K562 (cell line): ENCODE results near the gene ZCCHC14. TPM values are rescaled to one million over a fixed set of nuclear protein-coding genes. Genes with fewer than 3 reads are reported as not detected.

Experiments
- ARHGAP35 ChIP-seq: fragments of 450-650 bp; IDR thresholded peaks from 2 replicates; pipeline ENCODE4 v1.6.1; 2018; ENCODE audit not compliant: partially characterized antibody
- ATF1 ChIP-seq, 2 experiments: fragments of 450-650 bp in 1 of 2; IDR thresholded peaks; 2 replicates each; pipeline ENCODE4 v1.6.1; 2016; ENCODE audit warnings: missing compliant biosample characterization in 1 of 2, missing genetic modification characterization in 1 of 2
- BACH1 ChIP-seq: fragments of 200-800 bp; sonication (Bioruptor generic); IDR thresholded peaks from 2 replicates; pipeline ENCODE4 v1.6.1; 2016; ENCODE audit warnings: missing genetic modification characterization, missing compliant biosample characterization
- BCOR ChIP-seq: fragments of 450-650 bp; IDR thresholded peaks from 2 replicates; pipeline ENCODE4 v1.6.1; 2016
- EP300 ChIP-seq: IDR thresholded peaks from 2 replicates; pipeline ENCODE4 v1.6.1; 2012; ENCODE audit warnings: low read length, improper control_type of control experiment
- HMG20B ChIP-seq: fragments of 250-450 bp; sonication (Bioruptor Pico); IDR thresholded peaks from 2 replicates; pipeline ENCODE4 v1.5.0; 2021; ENCODE audit warnings: mild to moderate bottlenecking
- HMGN3 ChIP-seq: IDR thresholded peaks from 2 replicates; pipeline ENCODE4 v1.6.1; 2011; ENCODE audit warnings: borderline replicate concordance, low read depth, mild to moderate bottlenecking, mixed read lengths, low read length; ENCODE audit not compliant: insufficient read length; ENCODE audit errors: extremely low read depth
- MEIS2 ChIP-seq: fragments of 450-650 bp; IDR thresholded peaks from 2 replicates; pipeline ENCODE4 v1.6.1; 2014; ENCODE audit warnings: mild to moderate bottlenecking; ENCODE audit not compliant: partially characterized antibody
- NELFE ChIP-seq: IDR thresholded peaks from 2 replicates; pipeline ENCODE4 v1.6.1; 2011; ENCODE audit warnings: mild to moderate bottlenecking; ENCODE audit not compliant: insufficient read depth, insufficient read length
- PHF8 ChIP-seq: fragments of 200-600 bp; sonication (generic); IDR thresholded peaks from 2 replicates; pipeline ENCODE4 v1.6.1; 2012; ENCODE audit warnings: mixed run types, mild to moderate bottlenecking, inconsistent platforms, low read length, moderate library complexity, borderline replicate concordance
- RBM25 ChIP-seq: fragments of 200-400 bp; formaldehyde crosslinking; IDR thresholded peaks from 2 replicates; pipeline ENCODE4 v1.6.1; 2018; ENCODE audit warnings: low read length, low read depth, moderate library complexity; ENCODE audit not compliant: severe bottlenecking
- SIN3B ChIP-seq: fragments of 450-650 bp; IDR thresholded peaks from 2 replicates; pipeline ENCODE4 v1.6.1; 2017; ENCODE audit warnings: low read depth, mild to moderate bottlenecking, moderate library complexity
- SMAD1 ChIP-seq: fragments of 150-350 bp; IDR thresholded peaks from 2 replicates; pipeline ENCODE4 v1.6.1; 2014; ENCODE audit warnings: low read length, low read depth; ENCODE audit not compliant: partially characterized antibody
- SMARCA5 ChIP-seq: fragments of 450-650 bp; IDR thresholded peaks from 2 replicates; pipeline ENCODE4 v1.6.1; 2016
- SNIP1 ChIP-seq: fragments of 450-650 bp; IDR thresholded peaks from 2 replicates; pipeline ENCODE4 v1.7.1; 2017; ENCODE audit warnings: low read depth, mild to moderate bottlenecking
- TCFL5 ChIP-seq: fragments of 250-450 bp; sonication (Bioruptor Pico); conservative IDR thresholded peaks from 2 replicates; pipeline ENCODE4 v1.6.1; 2021; ENCODE audit warnings: mild to moderate bottlenecking, moderate library complexity, matching md5 sums
- XRCC3 ChIP-seq: fragments of 450-650 bp; IDR thresholded peaks from 2 replicates; pipeline ENCODE4 v1.6.1; 2017; ENCODE audit warnings: mild to moderate bottlenecking, moderate library complexity
- ZFP36 ChIP-seq: fragments of 150-350 bp; IDR thresholded peaks from 2 replicates; pipeline ENCODE4 v1.6.1; 2018; ENCODE audit warnings: low read length, low read depth; ENCODE audit not compliant: partially characterized antibody
- ZNF124 ChIP-seq: sonication (generic); formaldehyde crosslinking; IDR thresholded peaks from 2 replicates; pipeline ENCODE4 v1.8.1; 2022; ENCODE audit warnings: missing genetic modification reagents
- polyA plus RNA-seq, 8 experiments: library from polyadenylated mRNA; depleted of rRNA in 4 of 8; stranded (reverse) in 5 of 8; unstranded in 3 of 8; fragments of >200 nt; fragmentation: Nextera tagmentation in 2 of 8; fragmentation: Illumina TruSeq in 1 of 8; extraction: Ambion mirVana in 2 of 8; extraction: Trizol in 1 of 8; gene quantifications; 2 replicates each; pipeline versions ENCODE4 v1.2.1 to v1.2.3, GENCODE V29; 2011 to 2014; ENCODE audit warnings: inconsistent platforms in 1 of 8, missing spikeins in 1 of 8
- total RNA-seq, 7 experiments: library from RNA; depleted of rRNA in 6 of 7; stranded (reverse); fragments of >200 nt in 6 of 7; fragmentation: Illumina TruSeq in 2 of 7; extraction: Trizol in 2 of 7; gene quantifications; 2 replicates each; pipeline versions ENCODE4 v1.2.1 to v1.2.3, GENCODE V29; 2011 to 2021; ENCODE audit warnings: low replicate concordance in 1 of 7
- TF ChIP-seq, protein P1 (sequence below): conservative IDR thresholded peaks from 2 replicates; pipeline ENCODE4 v1.6.1; 2011; ENCODE audit warnings: low read depth, mild to moderate bottlenecking, low read length; ENCODE audit not compliant: control insufficient read depth
- TF ChIP-seq, protein P2 (sequence below): fragments of 250-450 bp; sonication (Bioruptor Pico); IDR thresholded peaks from 2 replicates; pipeline ENCODE4 v1.9.0; 2021; ENCODE audit warnings: mild to moderate bottlenecking, inconsistent platforms
- TF ChIP-seq, protein P3 (sequence below): fragments of 450-650 bp; formaldehyde crosslinking; IDR thresholded peaks from 2 replicates; pipeline ENCODE4 v1.4.0; 2020; ENCODE audit warnings: mild to moderate bottlenecking, moderate library complexity
- TF ChIP-seq, protein P4 (sequence below): sonication (generic); formaldehyde crosslinking; IDR thresholded peaks from 2 replicates; pipeline ENCODE4 v1.8.1; 2022; ENCODE audit warnings: missing genetic modification reagents

Gene ZCCHC14
- total and polyA plus RNA-seq, 9 of the 15 experiments (the other 6 are each of a cell fraction or from before 2014, with no cell fraction given) = 1.5 to 12.4 (median 2.9) TPM

DNA sequence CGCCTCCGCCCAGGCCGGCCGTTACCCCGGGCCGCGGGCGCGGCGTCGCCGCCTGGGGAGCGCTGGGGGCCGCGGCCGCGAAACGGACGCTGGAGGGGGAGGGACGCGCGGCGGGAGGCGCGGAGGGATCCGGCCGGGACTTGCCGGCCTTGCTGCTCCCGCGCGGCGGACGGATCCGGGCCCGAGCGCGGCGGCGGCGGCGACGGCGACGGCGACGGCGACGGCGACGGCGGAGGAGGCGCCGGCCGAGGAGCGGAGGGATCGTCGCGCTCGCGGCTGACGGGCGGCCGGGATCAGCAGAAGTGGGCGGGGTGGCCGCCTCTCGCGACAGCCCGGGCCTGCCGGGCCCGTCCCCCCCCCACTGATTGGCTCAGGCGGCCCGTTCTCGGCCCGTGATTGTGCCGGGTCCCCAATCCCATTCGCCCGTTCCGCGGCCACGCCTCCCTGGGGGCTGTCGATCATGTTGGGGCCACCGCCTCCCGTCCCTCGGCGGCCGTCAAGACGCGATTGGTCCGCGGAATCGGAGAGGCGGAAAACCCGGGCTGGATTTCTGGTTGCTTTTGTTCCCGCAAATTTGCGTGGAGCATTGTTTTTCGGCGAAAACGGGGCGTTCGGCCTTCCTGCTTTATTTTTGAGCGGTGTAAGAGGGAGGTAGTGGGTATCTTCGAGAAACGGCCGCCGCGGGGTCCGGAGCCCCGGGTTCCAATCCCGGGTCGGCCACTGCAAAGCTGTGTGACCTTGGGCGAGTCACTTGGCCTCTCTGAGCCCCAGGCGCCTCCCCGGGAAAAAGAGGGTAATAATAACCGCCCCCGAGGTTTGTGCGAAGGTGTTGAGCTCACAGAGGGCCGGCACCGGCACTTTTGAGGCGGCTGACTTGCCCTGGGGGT, at the start of gene ZCCHC14 (continued):
- peak; percentile 81 for TF ChIP-seq ARHGAP35
- TF ChIP-seq NELFE = no peak
- TF ChIP-seq, protein P1, sequence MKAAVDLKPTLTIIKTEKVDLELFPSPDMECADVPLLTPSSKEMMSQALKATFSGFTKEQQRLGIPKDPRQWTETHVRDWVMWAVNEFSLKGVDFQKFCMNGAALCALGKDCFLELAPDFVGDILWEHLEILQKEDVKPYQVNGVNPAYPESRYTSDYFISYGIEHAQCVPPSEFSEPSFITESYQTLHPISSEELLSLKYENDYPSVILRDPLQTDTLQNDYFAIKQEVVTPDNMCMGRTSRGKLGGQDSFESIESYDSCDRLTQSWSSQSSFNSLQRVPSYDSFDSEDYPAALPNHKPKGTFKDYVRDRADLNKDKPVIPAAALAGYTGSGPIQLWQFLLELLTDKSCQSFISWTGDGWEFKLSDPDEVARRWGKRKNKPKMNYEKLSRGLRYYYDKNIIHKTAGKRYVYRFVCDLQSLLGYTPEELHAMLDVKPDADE = peak; percentile 49; the same call in 1 of the 2 replicates
- no peak for TF ChIP-seq TCFL5 (CRISPR knock-in tag)
- TF ChIP-seq, protein P2, sequence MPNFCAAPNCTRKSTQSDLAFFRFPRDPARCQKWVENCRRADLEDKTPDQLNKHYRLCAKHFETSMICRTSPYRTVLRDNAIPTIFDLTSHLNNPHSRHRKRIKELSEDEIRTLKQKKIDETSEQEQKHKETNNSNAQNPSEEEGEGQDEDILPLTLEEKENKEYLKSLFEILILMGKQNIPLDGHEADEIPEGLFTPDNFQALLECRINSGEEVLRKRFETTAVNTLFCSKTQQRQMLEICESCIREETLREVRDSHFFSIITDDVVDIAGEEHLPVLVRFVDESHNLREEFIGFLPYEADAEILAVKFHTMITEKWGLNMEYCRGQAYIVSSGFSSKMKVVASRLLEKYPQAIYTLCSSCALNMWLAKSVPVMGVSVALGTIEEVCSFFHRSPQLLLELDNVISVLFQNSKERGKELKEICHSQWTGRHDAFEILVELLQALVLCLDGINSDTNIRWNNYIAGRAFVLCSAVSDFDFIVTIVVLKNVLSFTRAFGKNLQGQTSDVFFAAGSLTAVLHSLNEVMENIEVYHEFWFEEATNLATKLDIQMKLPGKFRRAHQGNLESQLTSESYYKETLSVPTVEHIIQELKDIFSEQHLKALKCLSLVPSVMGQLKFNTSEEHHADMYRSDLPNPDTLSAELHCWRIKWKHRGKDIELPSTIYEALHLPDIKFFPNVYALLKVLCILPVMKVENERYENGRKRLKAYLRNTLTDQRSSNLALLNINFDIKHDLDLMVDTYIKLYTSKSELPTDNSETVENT (CRISPR knock-in tag) = 0 out of 2 replicates have a peak, but pooled peaks have one; percentile 22
- peak; percentile 13 for TF ChIP-seq SMAD1
- TF ChIP-seq BACH1 = no peak
- TF ChIP-seq PHF8 = peak; percentile 60; the same call in 1 of the 2 replicates
- no peak for TF ChIP-seq HMGN3
- TF ChIP-seq SIN3B = peak; percentile 85
- no peak for TF ChIP-seq ZNF124 (CRISPR knock-in tag)
- peak; percentile 99 for TF ChIP-seq BCOR
- TF ChIP-seq ZFP36 = peak; percentile 92
- TF ChIP-seq, protein P3, sequence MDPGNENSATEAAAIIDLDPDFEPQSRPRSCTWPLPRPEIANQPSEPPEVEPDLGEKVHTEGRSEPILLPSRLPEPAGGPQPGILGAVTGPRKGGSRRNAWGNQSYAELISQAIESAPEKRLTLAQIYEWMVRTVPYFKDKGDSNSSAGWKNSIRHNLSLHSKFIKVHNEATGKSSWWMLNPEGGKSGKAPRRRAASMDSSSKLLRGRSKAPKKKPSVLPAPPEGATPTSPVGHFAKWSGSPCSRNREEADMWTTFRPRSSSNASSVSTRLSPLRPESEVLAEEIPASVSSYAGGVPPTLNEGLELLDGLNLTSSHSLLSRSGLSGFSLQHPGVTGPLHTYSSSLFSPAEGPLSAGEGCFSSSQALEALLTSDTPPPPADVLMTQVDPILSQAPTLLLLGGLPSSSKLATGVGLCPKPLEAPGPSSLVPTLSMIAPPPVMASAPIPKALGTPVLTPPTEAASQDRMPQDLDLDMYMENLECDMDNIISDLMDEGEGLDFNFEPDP = no peak
- no peak for TF ChIP-seq EP300
- no peak for TF ChIP-seq HMG20B (CRISPR knock-in tag)
- TF ChIP-seq XRCC3 = no peak
- 0 out of 2 replicates have a peak, but pooled peaks have one; percentile 24 for TF ChIP-seq ATF1 (CRISPR knock-in tag; IDR thresholded peaks at IDR 0.05)
- peak; percentile 81 for TF ChIP-seq ATF1 (tag; IDR thresholded peaks at IDR 0.05)
- peak; percentile 78 for TF ChIP-seq SMARCA5
- no peak for TF ChIP-seq SNIP1
- peak; percentile 100 for TF ChIP-seq RBM25
- TF ChIP-seq, protein P4, sequence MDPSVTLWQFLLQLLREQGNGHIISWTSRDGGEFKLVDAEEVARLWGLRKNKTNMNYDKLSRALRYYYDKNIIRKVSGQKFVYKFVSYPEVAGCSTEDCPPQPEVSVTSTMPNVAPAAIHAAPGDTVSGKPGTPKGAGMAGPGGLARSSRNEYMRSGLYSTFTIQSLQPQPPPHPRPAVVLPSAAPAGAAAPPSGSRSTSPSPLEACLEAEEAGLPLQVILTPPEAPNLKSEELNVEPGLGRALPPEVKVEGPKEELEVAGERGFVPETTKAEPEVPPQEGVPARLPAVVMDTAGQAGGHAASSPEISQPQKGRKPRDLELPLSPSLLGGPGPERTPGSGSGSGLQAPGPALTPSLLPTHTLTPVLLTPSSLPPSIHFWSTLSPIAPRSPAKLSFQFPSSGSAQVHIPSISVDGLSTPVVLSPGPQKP (CRISPR knock-in tag) = no peak
- TF ChIP-seq MEIS2 = peak; percentile 66
